Lower leg skin (tissue), 3 donors: ENCODE data around the gene ICE1.

Source experiments
- POLR2A ChIP-seq, 2 donors: fragments of 450-650 bp; IDR thresholded peaks; one replicate each; pipeline ENCODE4 v1.6.1; 2016 to 2017; ENCODE audit warnings: antibody characterized with exemption in 2 of 2, mild to moderate bottlenecking in 1 of 2, moderate library complexity in 1 of 2
- TF ChIP-seq, protein P1 (sequence below), 3 donors: fragments of 450-650 bp; IDR thresholded peaks; one replicate each; pipeline ENCODE4 v1.5.1; 2016; ENCODE audit warnings: antibody characterized with exemption in 3 of 3, mild to moderate bottlenecking in 3 of 3, moderate library complexity in 2 of 3

GRCh38 chr5:5494489-5495402, 72.3 kb downstream of the ICE1 start:
- no peak for TF ChIP-seq POLR2A (IDR thresholded peaks at IDR 0.05)
- TF ChIP-seq, protein P1, sequence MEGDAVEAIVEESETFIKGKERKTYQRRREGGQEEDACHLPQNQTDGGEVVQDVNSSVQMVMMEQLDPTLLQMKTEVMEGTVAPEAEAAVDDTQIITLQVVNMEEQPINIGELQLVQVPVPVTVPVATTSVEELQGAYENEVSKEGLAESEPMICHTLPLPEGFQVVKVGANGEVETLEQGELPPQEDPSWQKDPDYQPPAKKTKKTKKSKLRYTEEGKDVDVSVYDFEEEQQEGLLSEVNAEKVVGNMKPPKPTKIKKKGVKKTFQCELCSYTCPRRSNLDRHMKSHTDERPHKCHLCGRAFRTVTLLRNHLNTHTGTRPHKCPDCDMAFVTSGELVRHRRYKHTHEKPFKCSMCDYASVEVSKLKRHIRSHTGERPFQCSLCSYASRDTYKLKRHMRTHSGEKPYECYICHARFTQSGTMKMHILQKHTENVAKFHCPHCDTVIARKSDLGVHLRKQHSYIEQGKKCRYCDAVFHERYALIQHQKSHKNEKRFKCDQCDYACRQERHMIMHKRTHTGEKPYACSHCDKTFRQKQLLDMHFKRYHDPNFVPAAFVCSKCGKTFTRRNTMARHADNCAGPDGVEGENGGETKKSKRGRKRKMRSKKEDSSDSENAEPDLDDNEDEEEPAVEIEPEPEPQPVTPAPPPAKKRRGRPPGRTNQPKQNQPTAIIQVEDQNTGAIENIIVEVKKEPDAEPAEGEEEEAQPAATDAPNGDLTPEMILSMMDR (IDR thresholded peaks at IDR 0.05): no peak
